KMS-11 (cell line): Measurements from ENCODE around the gene WSB1.

Source experiments
- H2AFZ ChIP-seq: fragments of 200-600 bp; sonication (generic); 2 replicates; pipeline ENCODE4 v1.6.1; 2016; ENCODE audit warnings: antibody characterized with exemption, mixed run types, low read depth
- H3K27ac ChIP-seq: fragments of 200-600 bp; sonication (generic); 2 replicates; pipeline ENCODE4 v1.6.1; 2016; ENCODE audit warnings: mild to moderate bottlenecking, mixed run types
- H3K27me3 ChIP-seq: fragments of 200-600 bp; sonication (generic); 2 replicates; pipeline ENCODE4 v1.6.1; 2017; ENCODE audit warnings: mild to moderate bottlenecking, low read depth, mixed run types, moderate library complexity; ENCODE audit not compliant: insufficient read depth
- H3K36me3 ChIP-seq: fragments of 200-600 bp; sonication (generic); 2 replicates; pipeline ENCODE4 v1.6.1; 2017; ENCODE audit warnings: mild to moderate bottlenecking, mixed run types; ENCODE audit not compliant: insufficient read depth
- H3K4me1 ChIP-seq: fragments of 200-600 bp; sonication (generic); 2 replicates; pipeline ENCODE4 v1.6.1; 2016; ENCODE audit warnings: mild to moderate bottlenecking, low read depth, mixed run types; ENCODE audit not compliant: poor library complexity, severe bottlenecking
- H3K4me2 ChIP-seq: fragments of 200-600 bp; sonication (generic); 2 replicates; pipeline ENCODE4 v1.7.0; 2016; ENCODE audit warnings: mild to moderate bottlenecking, mixed run types
- H3K4me3 ChIP-seq: fragments of 200-600 bp; sonication (generic); IDR thresholded peaks from 2 replicates; pipeline ENCODE4 v1.6.1; 2017; ENCODE audit warnings: low read depth, low read length, mixed read lengths; ENCODE audit not compliant: insufficient read depth
- H3K79me2 ChIP-seq: fragments of 200-600 bp; sonication (generic); 2 replicates; pipeline ENCODE4 v1.6.1; 2016; ENCODE audit warnings: low read depth, mixed run types; ENCODE audit not compliant: insufficient read depth
- H3K9ac ChIP-seq: fragments of 200-600 bp; sonication (generic); 2 replicates; pipeline ENCODE4 v1.6.1; 2016; ENCODE audit warnings: mild to moderate bottlenecking, mixed run types
- H4K20me1 ChIP-seq: fragments of 200-600 bp; sonication (generic); 2 replicates; pipeline ENCODE4 v1.6.1; 2016; ENCODE audit warnings: mild to moderate bottlenecking, mixed run types; ENCODE audit not compliant: insufficient read depth
- CTCF ChIP-seq: fragments of 200-600 bp; sonication (generic); conservative IDR thresholded peaks from 2 replicates; pipeline ENCODE4 v1.6.1; 2017; ENCODE audit warnings: low read depth, mild to moderate bottlenecking, antibody characterized with exemption, low read length, moderate library complexity, mixed read lengths

Gene WSB1

GRCh38 chr17:27356091-27356705, 62.3 kb downstream of the WSB1 start:
- no peak for TF ChIP-seq CTCF
- H3K27me3 ChIP-seq: peaks cover 11% of the 10 kb centered on the region; the same call in 1 of the 2 replicates

GRCh38 chr17:27357236-27357635, 63.3 kb downstream of the WSB1 start:
- Histone ChIP-seq H3K79me2 (no peaks in the 10 kb centered on the region), H3K27ac (no peak overlapping the region), H3K4me1 (peaks cover 35% of the 10 kb centered on the region), H3K9ac (no peak overlapping the region), H3K4me2 (no peak overlapping the region), H4K20me1 (no peaks in the 10 kb centered on the region), H3K36me3 (no peaks in the 10 kb centered on the region), H3K27me3 (peaks cover 11% of the 10 kb centered on the region; the same call in 1 of the 2 replicates), H3K4me3 (no peak overlapping the region), H2AFZ (no peak overlapping the region)
- TF ChIP-seq CTCF: no peak

More at GRCh38 chr17:27356091-27356705, 62.3 kb downstream of the WSB1 start:
- Histone ChIP-seq H3K36me3 (no peaks in the 10 kb centered on the region), H2AFZ (no peak overlapping the region), H3K27ac (no peak overlapping the region), H3K79me2 (no peaks in the 10 kb centered on the region; the same call in 1 of the 2 replicates), H3K4me3 (no peak overlapping the region), H3K4me1 (peaks cover 29% of the 10 kb centered on the region), H4K20me1 (no peaks in the 10 kb centered on the region), H3K4me2 (no peak overlapping the region), H3K9ac (no peak overlapping the region)

- no peaks in the 10 kb centered on the region for H3K79me2 ChIP-seq
- H4K20me1 ChIP-seq: no peaks in the 10 kb centered on the region
- no peaks in the 10 kb centered on the region for H3K36me3 ChIP-seq
- no peak overlapping the region for H2AFZ ChIP-seq
- TF ChIP-seq CTCF: no peak
- no peak overlapping the region for H3K4me3 ChIP-seq
- H3K9ac ChIP-seq: no peak overlapping the region
- peak overlapping the region; percentile 40; the same call in 1 of the 2 replicates for H3K4me2 ChIP-seq
- H3K27ac ChIP-seq: no peak overlapping the region
- H3K27me3 ChIP-seq: peaks cover 11% of the 10 kb centered on the region; the same call in 1 of the 2 replicates
- H3K4me1 ChIP-seq: peaks cover 27% of the 10 kb centered on the region
Measured at GRCh38 chr17:27360507-27360906, 66.6 kb downstream of the WSB1 start.

- H3K4me3 ChIP-seq: no peak overlapping the region
- no peaks in the 10 kb centered on the region for H4K20me1 ChIP-seq
- H3K4me1 ChIP-seq: peaks cover 27% of the 10 kb centered on the region
- peaks cover 11% of the 10 kb centered on the region; the same call in 1 of the 2 replicates for H3K27me3 ChIP-seq
- no peak overlapping the region; the same call in 1 of the 2 replicates for H3K4me2 ChIP-seq
- H3K27ac ChIP-seq: no peak overlapping the region
- no peak overlapping the region for H2AFZ ChIP-seq
- no peaks in the 10 kb centered on the region for H3K79me2 ChIP-seq
- no peak for TF ChIP-seq CTCF
- H3K9ac ChIP-seq: no peak overlapping the region
- no peaks in the 10 kb centered on the region for H3K36me3 ChIP-seq
Measured at GRCh38 chr17:27361695-27362094, 67.8 kb downstream of the WSB1 start.
